GM13977 (cell line): Measurements from ENCODE around the gene ATF2.

Experiments
- DNase-seq: peaks from one replicate; pipeline ENCODE4 v3.0.0; 2012; ENCODE audit warnings: low spot score
- in situ Hi-C: fragments of 300-500 bp; cut with MboI; formaldehyde crosslinking; loops from one replicate; pipeline ENCODE4 v1.12.0; 2022; ENCODE audit warnings: low sequenced_read_pairs, low pct_unique_long_range_greater_than_20kb, mixed read lengths, inconsistent platforms; ENCODE audit not compliant: unreplicated experiment
- TF ChIP-seq, protein P1 (sequence below): IDR thresholded peaks from 2 replicates; pipeline ENCODE4 v1.5.1; 2012; ENCODE audit warnings: mild to moderate bottlenecking, control low read depth; ENCODE audit not compliant: insufficient read depth; ENCODE audit errors: extremely low read depth, missing control alignments

ATF2 gene

GRCh38 chr2:175188761-175189160 lies 20.8 kb upstream of the ATF2 start:
- in situ Hi-C loops: no loop called here
- TF ChIP-seq, protein P1, sequence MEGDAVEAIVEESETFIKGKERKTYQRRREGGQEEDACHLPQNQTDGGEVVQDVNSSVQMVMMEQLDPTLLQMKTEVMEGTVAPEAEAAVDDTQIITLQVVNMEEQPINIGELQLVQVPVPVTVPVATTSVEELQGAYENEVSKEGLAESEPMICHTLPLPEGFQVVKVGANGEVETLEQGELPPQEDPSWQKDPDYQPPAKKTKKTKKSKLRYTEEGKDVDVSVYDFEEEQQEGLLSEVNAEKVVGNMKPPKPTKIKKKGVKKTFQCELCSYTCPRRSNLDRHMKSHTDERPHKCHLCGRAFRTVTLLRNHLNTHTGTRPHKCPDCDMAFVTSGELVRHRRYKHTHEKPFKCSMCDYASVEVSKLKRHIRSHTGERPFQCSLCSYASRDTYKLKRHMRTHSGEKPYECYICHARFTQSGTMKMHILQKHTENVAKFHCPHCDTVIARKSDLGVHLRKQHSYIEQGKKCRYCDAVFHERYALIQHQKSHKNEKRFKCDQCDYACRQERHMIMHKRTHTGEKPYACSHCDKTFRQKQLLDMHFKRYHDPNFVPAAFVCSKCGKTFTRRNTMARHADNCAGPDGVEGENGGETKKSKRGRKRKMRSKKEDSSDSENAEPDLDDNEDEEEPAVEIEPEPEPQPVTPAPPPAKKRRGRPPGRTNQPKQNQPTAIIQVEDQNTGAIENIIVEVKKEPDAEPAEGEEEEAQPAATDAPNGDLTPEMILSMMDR: no peak
- no peak for DNase-seq

- peak; percentile 34 for DNase-seq
- in situ Hi-C loops: no loop called here
- TF ChIP-seq, protein P1: peak; percentile 51
These were observed 19.4 kb upstream of the ATF2 start for GRCh38 chr2:175187378-175187777.

DNA sequence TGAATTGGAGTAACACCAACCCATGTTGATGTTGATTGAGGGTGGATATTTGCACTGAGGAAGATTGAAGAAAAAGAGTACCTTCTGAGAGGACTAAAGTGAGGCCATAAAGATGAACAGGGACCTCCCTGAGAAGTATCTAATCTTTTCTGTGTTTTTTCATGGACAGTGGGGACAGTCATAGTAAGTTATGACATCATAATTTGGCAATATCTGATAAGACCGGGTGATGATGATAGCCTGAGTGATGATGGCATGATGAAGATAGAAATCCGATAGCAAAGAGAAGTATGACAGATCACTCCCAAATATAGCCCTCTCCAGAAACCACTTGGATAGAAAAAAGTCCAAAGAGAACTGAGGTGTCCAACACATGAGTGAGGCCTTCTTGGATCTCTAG lies 15.7 kb upstream of the ATF2 start:
- in situ Hi-C loops: no loop called here
- TF ChIP-seq, protein P1: no peak
- no peak for DNase-seq

DNA sequence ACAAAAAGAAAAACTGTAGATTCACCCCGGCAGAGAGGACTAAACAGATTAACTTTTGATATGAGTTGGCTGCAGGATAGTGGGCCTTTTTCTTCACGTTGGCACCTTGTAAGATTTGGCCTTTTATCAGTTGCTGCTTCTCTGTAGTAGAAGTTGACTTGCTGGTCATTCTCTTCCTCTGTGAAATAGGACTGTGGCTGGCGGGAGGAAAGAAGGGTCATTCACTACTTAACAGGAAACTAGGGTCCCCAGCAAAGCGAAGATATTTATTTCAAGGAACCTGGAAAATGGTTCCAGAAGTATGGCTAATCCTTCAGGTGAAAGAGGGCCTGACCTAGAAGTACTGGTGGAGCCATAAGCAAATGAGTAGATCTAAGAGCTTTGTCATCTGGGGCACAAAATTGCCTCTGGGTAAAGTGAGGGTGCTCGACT lies 13.9 kb upstream of the ATF2 start:
- TF ChIP-seq, protein P1: no peak
- no peak for DNase-seq
- in situ Hi-C loops: no loop called here

DNA sequence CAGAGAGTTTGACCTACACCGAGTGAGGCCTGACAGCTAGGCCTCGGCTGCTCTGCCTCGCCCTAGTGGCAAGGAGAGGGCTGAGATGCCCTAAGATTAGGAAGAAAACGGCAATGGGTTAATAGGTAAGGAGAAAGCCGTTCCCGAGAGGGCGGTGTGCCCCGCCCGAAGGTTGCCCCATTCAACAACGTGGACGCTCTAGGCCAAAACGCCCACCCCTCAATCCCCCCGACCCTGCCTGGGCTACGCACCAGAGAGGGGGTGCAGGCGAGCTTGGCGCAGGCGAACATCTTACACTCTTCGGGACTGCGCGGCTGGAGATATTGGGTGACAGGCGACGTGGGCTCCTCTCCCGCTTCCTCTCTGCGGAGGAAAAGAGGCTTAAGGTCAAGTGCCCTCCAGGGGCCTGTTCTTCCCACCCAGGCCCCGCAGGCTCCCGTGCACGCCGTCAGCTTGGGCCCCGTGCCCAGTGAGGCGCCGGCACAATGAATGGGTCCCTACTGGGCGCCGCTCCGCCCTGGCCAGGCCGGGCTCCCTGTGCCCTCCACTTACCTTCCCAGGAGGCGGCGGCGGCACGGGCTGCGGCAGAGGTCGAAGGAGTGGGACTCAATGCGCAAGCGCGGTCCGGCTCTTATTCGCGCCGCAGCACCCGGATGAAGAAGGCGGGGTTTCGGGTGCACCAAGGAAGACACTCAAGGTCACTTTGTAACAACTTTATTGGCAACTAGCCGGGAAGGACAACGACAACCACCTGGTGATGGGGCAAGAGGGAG lies 13.3 kb upstream of the ATF2 start, which contains the start of gene ATP5MC3:
TSS of gene ATP5MC3 (minus strand) at position 607 of the 773 bp plus-strand sequence. CDS start at position 290, 317 bp downstream.
- DNase-seq: peak; percentile 91
- TF ChIP-seq, protein P1: no peak
- in situ Hi-C loops: no loop called here

DNA sequence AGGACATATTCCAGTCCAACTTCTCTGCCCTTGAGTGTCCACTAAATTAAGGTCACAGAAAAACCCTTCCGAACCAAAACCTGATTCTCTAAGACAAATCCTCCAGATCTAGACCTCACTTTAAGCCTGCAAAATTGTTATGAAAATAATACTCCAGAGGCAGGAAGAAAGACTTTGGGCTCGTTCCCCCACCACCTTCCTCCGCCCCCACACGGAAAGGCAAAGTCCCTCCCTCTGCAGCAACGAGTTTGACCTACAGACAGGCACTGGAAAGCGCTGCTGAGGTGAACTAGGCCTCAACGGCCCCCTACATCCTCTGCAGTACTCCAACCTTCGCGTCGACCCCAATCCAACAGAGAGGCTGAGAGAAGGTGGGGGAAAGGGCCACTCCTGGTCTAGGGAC lies 12.7 kb upstream of the ATF2 start:
- in situ Hi-C loops: no loop called here
- TF ChIP-seq, protein P1: no peak
- peak; percentile 48 for DNase-seq
